ENCODE measurements around the gene DCAF12L1. TPM values are rescaled to one million over a fixed set of nuclear protein-coding genes. Genes with fewer than 3 reads are reported as not detected.

Gene DCAF12L1
- 0.27 and 2.2 TPM in 2 replicates for total RNA-seq

GRCh38 chrX:126552313-126553022 is at the start of gene DCAF12L1:
Gene DCAF12L1 (minus strand): TSS chrX:126552814. CDS start chrX:126552608, 206 bp downstream.

Small RNA genes lying within 50 kb of the gene (small RNA-seq; reads per million reads assigned to genes)
- not detected for gene Z69908.1
